HG03575 (cell line): ENCODE data around the gene KCNMA1.

ENCODE experiments used
- ATAC-seq: cut with Tn5 transposase; IDR thresholded peaks from one replicate; pipeline ENCODE4 v1.9.1; 2021; ENCODE audit not compliant: unreplicated experiment, insufficient number of reproducible peaks, low FRiP score; ENCODE audit errors: extremely low read depth

Gene KCNMA1

GRCh38 chr10:77490534-77491314 is 146.9 kb downstream of the KCNMA1 start:
- ATAC-seq = no peak

GRCh38 chr10:77486517-77486916 is 151.1 kb downstream of the KCNMA1 start:
- ATAC-seq = no peak

GRCh38 chr10:77485847-77486246 is 151.8 kb downstream of the KCNMA1 start:
- ATAC-seq = no peak

- no peak for ATAC-seq
These were observed 155.5 kb downstream of the KCNMA1 start for GRCh38 chr10:77482072-77482471.

GRCh38 chr10:77479586-77479985 is 158.0 kb downstream of the KCNMA1 start:
- no peak for ATAC-seq

GRCh38 chr10:77478962-77479359 is 158.6 kb downstream of the KCNMA1 start:
- no peak for ATAC-seq

- ATAC-seq = no peak
These were observed 159.2 kb downstream of the KCNMA1 start for GRCh38 chr10:77478247-77478961.

GRCh38 chr10:77475522-77475921 is 162.1 kb downstream of the KCNMA1 start:
- ATAC-seq = no peak

- no peak for ATAC-seq
These were observed 162.7 kb downstream of the KCNMA1 start for GRCh38 chr10:77474939-77475338.

GRCh38 chr10:77474386-77474785 is 163.2 kb downstream of the KCNMA1 start:
- no peak for ATAC-seq

- ATAC-seq = no peak
These were observed 165.5 kb downstream of the KCNMA1 start for GRCh38 chr10:77472146-77472545.

- no peak for ATAC-seq
These were observed 166.5 kb downstream of the KCNMA1 start for GRCh38 chr10:77471069-77471536.

- ATAC-seq = no peak
These were observed 170.1 kb downstream of the KCNMA1 start for GRCh38 chr10:77467422-77467963.

- ATAC-seq = no peak
These were observed 173.5 kb downstream of the KCNMA1 start for GRCh38 chr10:77463967-77464745.

GRCh38 chr10:77463499-77463898 is 174.1 kb downstream of the KCNMA1 start:
- no peak for ATAC-seq

- no peak for ATAC-seq
These were observed 175.8 kb downstream of the KCNMA1 start for GRCh38 chr10:77461636-77462296.

- ATAC-seq = no peak
These were observed 177.7 kb downstream of the KCNMA1 start for GRCh38 chr10:77459905-77460304.

GRCh38 chr10:77458986-77459590 is 178.5 kb downstream of the KCNMA1 start:
- ATAC-seq = no peak
